Stimulated activated CD8-positive, alpha-beta memory T cell treated with anti-CD3 and anti-CD28 coated beads, Interleukin-4, amount 100 ng/mL, for 4 hours (primary cell): ENCODE data around the gene PBX2.
A peak's percentile ranks its signal among the peaks of the same experiment; 100 is the strongest.

ENCODE experiments used
- DNase-seq, 2 donors: peaks; one replicate each; pipeline ENCODE4 v3.0.0-alpha.2; 2020; ENCODE audit warnings: low read depth in 2 of 2, low spot score in 1 of 2

Gene PBX2

DNA sequence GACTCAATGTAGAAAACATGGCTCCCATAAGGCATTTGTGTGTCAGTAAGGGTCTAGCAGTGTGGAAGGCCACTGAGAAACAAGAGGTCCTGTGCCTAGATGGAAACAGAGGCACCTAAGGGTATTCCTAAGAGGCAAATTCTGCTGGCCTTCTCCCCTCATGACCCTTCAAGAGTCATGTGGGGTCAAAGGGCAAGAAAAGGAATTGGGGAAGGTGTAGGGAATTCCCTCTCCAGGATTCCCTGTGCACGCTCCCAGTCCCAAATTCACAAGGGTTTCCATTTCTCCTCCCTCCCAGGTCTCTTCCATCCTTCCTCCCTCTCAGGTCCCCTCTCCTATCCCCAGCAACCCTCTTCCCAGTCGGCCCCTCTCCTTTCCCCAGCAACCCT lies 14.7 kb downstream of the PBX2 start:
- no peak for DNase-seq

DNA sequence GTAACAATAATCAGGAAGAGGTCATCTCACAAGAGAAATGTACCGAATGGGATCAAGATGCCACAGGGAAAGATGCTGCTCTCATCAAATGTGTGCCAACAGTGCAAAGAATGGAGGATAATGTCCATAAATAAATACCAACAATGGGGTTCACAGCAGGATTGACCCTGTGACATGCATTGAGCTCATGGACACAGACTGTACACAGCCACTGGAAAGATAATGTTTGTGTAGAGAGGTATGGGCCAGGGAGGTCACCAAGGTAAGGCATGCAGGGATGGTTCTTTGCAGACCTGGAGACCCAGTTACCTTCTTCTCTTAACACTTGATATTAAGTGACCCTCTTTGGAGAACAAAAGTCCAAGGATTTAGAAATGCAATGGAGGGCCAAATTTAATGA lies 15.6 kb downstream of the PBX2 start:
- DNase-seq = no peak

DNA sequence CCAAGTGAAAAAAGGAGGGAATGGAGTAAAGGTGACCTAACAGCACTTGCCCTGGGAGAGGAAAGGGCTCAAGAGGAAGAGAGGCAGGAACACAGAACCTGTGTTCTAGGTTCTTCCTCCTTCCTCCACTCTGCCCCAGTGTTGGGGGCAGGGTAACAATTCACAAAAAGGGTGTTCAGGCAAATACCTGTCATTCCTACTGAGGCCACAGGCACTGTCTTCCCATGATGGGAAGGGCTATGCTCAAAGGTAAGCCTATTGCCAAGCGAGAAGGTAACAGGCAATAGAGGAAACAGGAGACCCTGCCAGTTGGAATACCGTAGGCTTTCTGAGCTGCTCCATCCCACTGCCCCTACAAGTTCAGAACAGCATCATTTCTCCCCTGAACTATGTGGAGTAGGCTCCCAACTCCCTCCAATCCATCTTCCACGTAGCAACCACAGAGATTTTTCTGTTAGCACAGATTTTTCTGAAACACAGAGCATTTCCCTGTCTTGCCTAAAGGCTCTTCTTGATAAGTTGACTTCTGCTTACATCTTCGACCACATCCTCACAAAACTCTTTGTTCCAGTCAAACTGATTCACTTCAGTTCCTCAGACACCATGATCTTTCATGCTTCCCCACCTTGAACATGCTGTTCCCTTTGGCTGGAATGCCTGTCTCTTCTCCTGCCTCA lies 16.8 kb downstream of the PBX2 start:
- no peak for DNase-seq

DNA sequence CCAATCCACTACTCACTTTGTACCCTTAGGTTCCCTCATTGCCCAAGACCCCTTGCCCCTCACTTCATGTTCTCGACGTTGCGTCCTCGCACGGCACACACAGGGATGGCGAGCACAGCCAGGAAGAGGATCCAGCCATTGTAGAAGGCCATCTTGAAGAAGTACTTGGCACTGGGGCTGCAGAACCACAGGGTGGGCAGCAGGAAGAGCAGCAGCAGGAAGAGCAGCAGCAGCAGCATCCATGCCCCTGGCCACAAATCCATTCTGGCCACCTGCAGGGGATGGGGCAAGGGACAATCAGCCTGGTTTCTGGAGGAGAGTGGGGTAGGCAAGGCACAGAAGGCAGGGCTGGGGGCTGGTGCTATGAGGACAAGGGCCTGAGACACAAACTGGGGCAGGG lies 18.8 kb downstream of the PBX2 start:
- no peak for DNase-seq

DNA sequence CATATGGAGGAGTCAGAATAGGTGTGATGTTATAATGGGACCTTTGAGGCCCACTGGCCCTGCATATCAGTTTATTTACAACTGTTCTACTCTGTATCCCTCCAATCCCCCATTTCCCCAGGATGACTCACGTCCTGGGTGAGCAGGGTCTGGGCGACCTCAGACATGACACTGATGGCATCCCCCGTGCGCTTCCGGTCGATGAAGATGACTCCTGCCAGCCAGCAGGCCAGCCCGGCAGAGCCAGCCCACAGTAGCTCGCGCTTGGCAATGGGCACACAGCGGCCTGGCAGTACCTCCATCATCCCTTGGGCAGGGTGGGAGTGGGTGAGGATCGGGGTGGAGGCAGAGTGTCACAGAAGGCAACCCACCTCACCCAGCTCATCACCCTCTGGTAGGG lies 19.7 kb downstream of the PBX2 start:
- DNase-seq = no peak

DNA sequence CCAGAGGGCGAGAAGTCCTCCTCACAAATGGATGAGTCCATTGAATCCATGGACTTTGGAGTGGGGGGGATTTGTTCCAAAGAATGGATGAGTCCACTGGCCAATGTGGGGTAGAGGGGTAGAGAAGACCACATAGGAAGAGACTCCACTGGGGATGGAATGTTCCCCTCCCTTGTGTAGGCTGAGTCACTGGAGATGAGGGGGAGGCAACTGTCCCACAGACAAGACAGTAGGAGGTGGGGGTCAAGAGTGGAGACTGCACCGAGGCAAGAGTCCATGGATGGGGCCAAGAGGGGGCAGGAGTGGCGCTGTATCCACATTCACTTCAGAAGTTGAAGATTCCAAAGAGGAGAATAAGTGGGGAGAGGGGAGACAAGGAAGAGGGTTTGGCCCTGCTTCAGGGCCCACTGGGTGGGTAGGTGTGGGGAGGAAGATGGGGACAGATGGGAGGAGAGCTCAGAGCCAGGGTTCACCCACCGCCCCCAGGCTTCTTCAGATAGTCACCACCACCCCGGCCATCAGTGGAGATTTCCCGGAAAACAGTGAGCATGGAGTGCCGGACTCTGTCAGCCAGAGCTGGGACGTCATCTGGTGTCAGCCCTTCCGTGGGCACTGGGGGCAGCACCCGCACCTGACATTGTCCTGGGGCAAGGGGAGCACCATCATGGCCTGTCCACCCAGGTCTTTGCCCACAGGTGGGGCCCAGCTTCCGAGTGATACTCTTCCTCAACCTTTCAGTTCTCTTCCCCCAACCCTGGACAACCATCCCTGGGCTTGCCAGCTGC lies 21.0 kb downstream of the PBX2 start:
- no peak for DNase-seq

DNA sequence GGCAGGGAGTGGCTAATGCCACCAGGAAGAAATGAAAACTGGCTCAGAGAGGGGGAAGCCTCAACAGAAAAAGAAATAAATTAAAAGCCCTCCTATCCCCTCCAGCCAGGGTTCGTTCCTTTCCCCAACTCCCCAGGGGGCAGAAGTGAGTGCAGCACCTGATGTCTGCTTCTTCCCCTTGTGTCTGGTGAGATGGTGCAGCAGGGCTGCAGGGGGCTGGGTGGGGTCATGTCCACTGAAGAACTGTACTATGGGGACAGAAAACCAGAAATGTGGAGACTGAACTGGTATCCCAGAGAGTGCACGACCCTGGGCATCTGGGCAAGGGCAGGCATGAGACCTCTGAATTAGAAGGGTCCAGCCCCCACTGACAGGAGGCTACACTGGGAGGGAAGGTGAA lies 21.7 kb downstream of the PBX2 start:
- no peak for DNase-seq

DNA sequence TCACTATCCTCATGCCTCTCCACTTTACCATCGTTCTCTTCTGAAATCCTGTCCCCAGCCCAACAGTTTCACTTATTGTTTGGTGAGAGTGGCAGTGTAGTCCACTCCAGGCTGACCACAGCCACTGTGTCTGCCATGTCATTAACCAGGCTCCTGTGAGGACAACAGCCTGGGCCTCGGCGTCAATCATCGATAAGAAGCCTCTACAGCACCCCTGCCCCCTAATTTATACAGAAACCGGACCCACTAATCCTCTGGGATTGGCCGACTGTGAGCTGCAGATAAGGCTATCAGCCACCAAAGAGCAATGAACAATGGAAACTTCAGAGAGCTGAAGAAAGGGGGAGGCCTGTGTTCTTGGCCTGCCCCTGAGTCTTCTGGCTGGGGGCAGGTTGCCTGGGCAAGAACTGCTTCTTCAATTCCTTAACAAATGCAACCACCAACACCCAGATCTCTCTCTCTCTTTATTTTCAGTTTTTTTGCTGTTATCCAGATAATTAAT lies 22.2 kb downstream of the PBX2 start:
- no peak for DNase-seq

DNA sequence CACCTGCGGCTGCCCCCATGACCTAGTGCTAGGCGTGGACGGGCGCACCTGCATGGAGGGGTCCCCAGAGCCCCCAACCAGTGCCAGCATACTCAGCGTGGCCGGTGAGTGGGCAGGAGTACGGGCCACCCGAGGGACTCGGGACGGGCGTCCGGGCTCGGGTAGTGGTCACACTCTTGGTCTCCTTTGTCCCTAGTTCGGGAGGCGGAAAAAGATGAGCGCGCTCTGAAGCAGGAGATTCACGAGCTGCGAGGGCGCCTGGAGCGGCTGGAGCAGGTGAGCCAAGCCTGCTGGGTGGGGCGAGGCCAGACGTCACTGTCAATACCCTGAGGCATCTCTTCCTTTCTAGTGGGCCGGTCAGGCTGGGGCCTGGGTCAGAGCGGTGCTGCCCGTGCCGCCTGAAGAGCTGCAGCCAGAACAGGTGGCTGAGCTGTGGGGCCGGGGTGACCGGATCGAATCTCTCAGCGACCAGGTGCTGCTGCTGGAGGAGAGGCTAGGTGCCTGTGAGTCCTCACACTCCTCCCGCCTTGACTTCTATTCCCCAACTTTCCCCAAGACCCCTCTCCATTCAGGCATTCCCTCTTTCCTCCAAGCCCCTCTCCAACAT lies 22.7 kb downstream of the PBX2 start:
- no peak for DNase-seq

DNA sequence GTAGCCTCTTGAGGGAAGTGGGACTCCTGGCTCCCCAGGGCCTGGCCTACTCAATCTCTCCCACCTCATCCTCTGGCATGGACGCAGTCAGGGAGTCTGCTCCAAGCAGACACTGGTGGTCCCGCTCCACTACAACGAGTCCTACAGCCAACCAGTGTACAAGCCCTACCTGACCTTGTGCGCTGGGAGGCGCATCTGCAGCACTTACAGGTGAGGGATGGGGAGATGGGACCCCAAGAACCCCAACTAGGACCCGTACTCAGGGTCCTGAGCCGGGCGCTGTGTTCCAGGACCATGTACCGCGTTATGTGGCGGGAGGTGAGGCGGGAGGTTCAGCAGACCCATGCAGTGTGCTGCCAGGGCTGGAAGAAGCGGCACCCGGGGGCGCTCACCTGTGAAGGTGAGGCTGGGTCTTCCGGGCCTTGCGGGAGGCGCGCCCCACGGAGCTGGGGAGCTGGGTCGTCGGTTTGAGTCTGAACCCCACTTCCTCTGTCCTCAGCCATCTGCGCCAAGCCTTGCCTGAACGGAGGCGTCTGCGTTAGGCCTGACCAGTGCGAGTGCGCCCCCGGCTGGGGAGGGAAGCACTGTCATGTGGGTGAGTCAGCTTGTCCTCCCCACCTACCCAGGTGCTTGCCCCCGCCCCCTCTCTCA lies 23.5 kb downstream of the PBX2 start:
- no peak for DNase-seq

DNA sequence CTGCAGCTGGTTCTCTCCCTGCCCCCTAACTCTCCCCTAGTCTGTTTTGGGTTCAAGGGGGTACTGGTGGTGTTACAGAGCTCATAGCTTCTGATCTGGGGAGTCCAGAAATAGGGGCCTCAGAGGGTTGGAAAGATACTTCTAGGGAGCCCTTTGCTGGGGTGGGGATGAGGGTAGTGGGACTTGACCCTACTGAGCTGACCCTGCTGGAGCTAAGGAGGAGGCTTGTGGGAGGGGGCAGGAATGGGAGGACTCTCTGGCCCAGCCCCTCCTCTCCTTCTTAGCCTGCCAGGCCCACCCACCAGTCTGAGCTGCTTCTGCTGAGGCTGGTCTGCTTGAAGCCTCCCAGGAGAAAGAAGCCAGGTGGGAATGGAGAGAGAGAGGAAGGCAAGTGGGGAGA lies 25.7 kb downstream of the PBX2 start, which contains the start of gene EGFL8:
EGFL8 (plus strand) TSS at position 301 of the 400 bp plus-strand sequence. CDS start 1,571 bp downstream, outside the sequence.
- no peak for DNase-seq

DNA sequence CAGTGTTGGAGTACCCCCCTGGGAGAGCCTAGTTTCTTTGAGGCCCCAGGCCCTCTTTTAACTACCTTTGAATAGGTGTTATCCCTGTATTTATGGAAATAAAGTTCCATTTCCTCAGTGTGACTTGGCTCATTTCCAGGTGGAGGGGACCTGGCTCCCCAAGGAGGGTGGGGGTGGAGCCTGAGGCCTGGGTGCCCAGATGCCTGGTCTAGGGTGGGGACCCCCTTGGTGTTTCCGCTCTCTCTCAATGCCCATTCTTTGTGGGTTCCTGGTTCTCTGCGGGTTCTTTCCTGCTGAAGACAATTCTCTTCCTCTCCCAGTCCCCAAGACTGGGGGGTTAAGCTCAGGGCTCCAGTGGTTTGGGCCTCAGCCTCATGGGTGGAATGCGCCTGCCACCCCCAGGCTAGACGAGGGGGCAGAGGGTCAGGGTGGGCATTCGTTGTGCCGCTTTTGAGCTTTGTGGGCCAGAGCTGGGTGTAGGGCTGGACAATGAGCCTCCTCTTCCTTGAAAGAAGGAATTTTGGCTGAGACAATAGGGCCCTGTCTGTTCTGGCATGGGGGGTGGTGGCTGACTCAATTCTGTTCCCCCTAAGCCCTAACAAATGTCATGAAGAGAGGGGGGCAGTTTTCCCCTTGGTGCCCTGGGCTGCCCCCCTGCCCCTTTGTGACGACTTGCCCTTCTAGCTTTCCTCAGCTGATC lies 26.3 kb downstream of the PBX2 start:
- no peak for DNase-seq

DNA sequence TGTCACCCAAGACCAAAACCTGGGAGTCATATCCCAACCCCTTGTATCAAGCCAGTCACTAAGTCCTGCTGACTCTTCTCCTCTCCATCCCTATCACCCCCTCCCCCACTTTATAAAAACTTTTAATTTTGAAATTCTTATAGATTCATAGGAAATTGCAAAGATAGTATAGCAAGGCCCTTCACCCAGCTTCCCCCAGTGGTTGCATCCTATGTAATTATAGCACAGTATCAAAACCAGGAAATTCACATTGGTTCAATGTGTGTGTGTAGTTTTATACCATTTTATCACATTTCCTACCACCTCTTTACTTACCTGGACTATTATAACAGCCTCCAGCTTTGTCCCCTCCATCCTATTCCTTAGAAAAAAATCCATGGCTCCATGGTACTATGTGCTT lies 31.9 kb downstream of the PBX2 start:
- no peak for DNase-seq

DNA sequence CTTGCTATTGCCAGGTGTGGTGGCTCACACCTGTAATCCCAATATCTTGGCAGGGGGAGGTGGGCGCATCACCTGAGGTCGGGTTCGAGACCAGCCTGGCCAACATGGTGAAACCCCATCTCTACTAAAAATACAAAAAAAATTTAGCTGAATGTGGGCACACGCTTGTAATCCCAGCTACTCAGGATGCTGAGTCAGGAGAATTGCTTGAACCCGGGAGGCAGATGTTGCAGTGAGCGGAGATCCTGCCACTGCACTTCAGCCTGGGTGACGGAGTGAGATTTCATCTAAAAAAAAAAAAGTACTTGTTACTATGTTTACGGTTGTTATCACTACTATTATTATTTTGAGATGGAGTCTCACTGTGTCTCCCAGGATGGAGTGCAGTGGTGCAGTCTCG lies 33.1 kb downstream of the PBX2 start:
- no peak for DNase-seq

DNA sequence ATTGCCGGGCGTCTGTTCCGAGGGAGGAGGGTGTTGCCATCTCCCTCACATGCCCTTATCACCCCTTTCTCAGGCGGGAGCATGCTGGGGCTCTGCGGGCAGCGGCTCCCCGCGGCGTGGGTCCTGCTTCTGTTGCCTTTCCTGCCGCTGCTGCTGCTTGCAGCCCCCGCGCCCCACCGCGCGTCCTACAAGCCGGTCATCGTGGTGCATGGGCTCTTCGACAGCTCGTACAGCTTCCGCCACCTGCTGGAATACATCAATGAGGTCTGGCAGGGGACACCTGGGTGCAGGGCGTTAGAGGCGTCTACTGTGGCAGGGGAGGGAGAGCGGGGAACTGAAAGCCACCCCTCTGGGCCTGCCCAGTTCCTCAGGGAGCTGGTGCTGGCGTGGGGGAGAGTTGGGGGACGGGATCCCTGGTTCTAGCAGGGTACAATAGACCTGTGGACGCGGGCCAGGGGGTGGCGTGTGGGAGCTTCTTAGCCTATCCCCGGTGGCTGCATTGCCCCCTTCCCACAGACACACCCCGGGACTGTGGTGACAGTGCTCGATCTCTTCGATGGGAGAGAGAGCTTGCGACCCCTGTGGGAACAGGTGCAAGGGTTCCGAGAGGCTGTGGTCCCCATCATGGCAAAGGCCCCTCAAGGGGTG lies 35.4 kb downstream of the PBX2 start:
- peak in 1 of 2 donors; percentile 19 for DNase-seq

DNA sequence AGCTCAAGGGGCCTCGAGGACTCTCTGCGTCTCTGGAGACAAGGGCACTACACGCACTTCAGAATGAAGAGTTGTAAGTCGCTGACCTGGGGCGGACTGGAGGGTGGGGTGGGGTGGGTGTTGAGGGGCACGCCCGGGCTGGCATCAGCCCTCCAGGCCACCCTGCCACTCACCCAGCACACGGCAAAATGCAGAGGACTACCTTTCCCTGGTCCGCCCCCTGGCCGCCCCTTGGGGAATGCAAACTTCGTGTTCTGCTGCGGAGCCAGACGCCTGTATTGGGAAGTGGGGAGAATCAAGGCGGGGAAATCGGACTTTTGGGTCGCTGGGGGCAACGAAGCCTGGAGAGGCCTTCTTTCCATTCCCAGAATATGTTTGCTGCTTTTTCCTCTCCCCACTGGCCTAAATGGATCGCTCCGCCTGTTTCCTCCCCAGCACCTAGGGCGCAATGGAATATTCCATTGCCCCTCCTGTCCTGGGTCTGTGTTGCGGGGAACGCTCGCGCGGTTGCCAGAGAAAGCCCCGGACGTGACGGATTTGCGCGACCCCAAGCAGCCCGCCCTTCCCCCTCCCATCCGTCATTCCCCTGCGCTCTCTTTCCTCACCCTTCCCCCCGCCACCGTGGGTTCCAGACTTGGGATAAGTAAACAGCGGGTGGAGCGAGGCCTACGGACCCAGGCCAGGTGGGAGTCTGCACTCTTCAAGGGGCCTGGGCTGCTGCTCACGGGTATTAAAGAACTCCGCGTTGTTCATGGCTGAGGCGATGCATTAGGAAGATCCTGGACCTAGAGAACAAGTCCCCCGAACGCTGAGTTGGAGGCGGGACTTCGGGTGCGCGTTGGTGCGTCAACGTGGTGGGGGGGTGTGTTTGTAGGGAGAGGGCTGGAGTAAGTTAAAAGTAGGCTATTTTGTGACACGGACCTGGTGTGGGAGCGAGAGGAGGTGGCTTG lies 36.2 kb downstream of the PBX2 start, which contains the start of gene PPT2:
PPT2 (plus strand) TSS at position 578 of the 950 bp plus-strand sequence. CDS start 454 bp downstream, outside the sequence.
- DNase-seq = peak in 1 of 2 donors; percentile 58

DNA sequence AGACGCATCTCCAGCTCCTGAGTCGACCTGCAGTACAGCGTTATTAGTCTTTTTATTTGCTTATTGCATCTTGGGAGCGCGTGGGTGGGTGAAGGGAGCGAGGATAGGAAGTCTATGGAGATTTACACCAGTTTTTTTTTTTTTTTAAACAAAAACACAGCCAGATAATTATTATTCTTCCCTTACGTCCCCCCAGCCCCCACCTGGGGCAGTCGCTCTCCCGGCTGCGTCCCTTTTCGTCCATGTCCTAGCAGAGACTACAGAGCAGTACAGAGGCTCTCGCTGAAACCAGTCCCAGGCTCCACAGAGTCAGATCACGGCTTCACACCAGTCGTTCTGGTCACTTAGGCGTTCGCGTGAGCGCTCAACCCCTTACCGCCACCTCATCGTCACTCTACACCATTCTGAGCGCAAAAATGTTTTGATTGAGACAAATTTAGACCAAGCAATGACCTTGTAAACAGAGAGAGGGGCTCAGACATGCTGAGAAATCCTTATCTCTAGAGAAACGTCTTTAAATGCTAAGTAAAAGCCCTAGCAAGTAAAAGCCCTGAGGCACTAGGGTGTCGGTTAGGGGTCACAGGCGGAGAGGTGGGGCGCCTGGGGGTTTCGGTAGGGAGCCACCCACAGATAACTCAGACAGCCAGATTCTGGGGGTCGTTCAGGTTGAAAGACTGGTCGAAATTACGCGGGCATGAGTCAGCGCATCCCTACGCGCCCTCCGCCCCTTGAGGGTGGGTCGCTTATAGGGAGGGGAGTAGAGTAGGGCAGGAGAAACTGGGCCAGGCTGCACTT lies 37.0 kb downstream of the PBX2 start:
- no peak for DNase-seq
